ENCODE data around the gene OR2T29. TPM values are rescaled to one million over a fixed set of nuclear protein-coding genes. Genes with fewer than 3 reads are reported as not detected.

OR2T29 gene
- total and polyA plus RNA-seq, 2 of the 8 experiments (the other 6 are each of a cell fraction or from before 2014, with no cell fraction given) = not detected

DNA sequence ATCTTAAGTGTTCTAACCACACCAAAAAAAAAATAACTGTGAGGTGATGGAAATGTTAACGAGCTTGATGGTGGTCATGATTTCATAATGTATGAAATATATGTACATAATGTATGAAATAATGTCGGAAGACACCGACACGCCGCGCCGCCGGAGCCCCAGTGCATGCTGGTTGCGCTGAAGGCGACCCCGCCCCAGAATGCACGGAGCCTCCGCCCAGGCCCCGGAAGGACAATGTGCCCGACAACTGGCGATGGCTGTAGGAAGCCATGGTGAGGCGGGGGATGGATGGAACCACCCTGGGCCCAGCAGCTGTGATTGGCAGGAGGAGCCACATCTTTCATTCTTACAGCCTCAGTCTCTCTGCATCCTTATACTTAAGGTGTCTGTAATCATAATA, 27.5 kb upstream of the OR2T29 start:
- Histone ChIP-seq H3K9me3 (ENCODE audit: insufficient read depth in 2 of 2, low read depth in 1 of 2, low read length in 1 of 2) (peaks cover 43 to 65% of the 10 kb centered on the region in 2 experiments), H3K9ac (replicated peaks in 1 of 4; ENCODE audit: extremely low read depth in 1 of 4, low read depth in 3 of 4, low read length in 3 of 4) (no peak overlapping the region), H3K23ac (ENCODE audit: insufficient read length) (no peak overlapping the region), H2BK20ac (ENCODE audit: low read length) (no peak overlapping the region), H2BK120ac (replicated peaks; ENCODE audit: low read depth, low read length) (no peak overlapping the region), H4K91ac (replicated peaks; ENCODE audit: insufficient read length, low read length) (no peak overlapping the region), H2BK15ac (ENCODE audit: low read length) (no peak overlapping the region), H2BK12ac (ENCODE audit: low read depth, low read length) (no peak overlapping the region), H3K27me3 (replicated peaks in 1 of 4; ENCODE audit: control insufficient read depth in 3 of 4, extremely low read depth in 1 of 4, insufficient read depth in 3 of 4, low read length in 3 of 4) (no peaks in the 10 kb centered on the region), H3K18ac (ENCODE audit: extremely low read depth, low read length) (no peak overlapping the region), H3K4me1 (replicated peaks in 1 of 4; ENCODE audit: control insufficient read depth in 3 of 4, insufficient read depth in 4 of 4, low read length in 3 of 4) (no peaks in the 10 kb centered on the region), H3K14ac (ENCODE audit: insufficient read length) (no peak overlapping the region), H3K4me2 (ENCODE audit: insufficient read depth in 1 of 2, low read depth in 2 of 2, low read length in 2 of 2) (no peak overlapping the region), H4K5ac (ENCODE audit: insufficient read length, low read depth, low read length) (no peak overlapping the region), H3K56ac (replicated peaks; ENCODE audit: insufficient read length, low read depth, low read length) (no peak overlapping the region), H4K20me1 (replicated peaks in 1 of 2; ENCODE audit: control insufficient read depth in 1 of 2, insufficient read depth in 2 of 2, low read length in 2 of 2) (no peaks in the 10 kb centered on the region), H3K23me2 (ENCODE audit: low read depth, low read length) (no peaks in the 10 kb centered on the region), H3K36me3 (ENCODE audit: control insufficient read depth in 2 of 4, insufficient read depth in 4 of 4, low read length in 3 of 4) (no peaks in the 10 kb centered on the region), H3K4ac (replicated peaks; ENCODE audit: insufficient read length, low read depth, low read length) (no peak overlapping the region), H3K4me3 (ENCODE audit: extremely low read depth in 1 of 4, insufficient read depth in 2 of 4, low read depth in 3 of 4, low read length in 4 of 4) (no peak overlapping the region), H4K8ac (ENCODE audit: extremely low read depth, insufficient read depth, low read length) (no peak overlapping the region), H2AFZ (ENCODE audit: low read length) (no peak overlapping the region), H2BK5ac (ENCODE audit: low read depth, low read length) (no peak overlapping the region), H3K79me1 (ENCODE audit: low read depth, low read length) (no peaks in the 10 kb centered on the region), H3K27ac (ENCODE audit: low read depth, low read length) (no peak overlapping the region), H3K79me2 (ENCODE audit: control insufficient read depth in 1 of 2, insufficient read depth in 2 of 2, low read length in 2 of 2) (no peaks in the 10 kb centered on the region), H2AK5ac (ENCODE audit: low read depth, low read length) (no peak overlapping the region)
- 90% methylated on average over 17 of the region's 17 CpGs; no CpG with 5 or more reads in 1 of the 2 experiments for WGBS, 2 experiments (ENCODE audit: extremely low coverage in 1 of 2, insufficient coverage in 1 of 2, insufficient read length in 1 of 2, insufficient replicate concordance in 2 of 2, low coverage in 1 of 2, low lambda C conversion rate in 2 of 2, missing lambda C conversion rate in 1 of 2)
- POLR2A ChIA-PET (ENCODE audit: partially characterized antibody) = no interaction called here
- DNase-seq (ENCODE audit: low read depth in 1 of 2, low spot score in 2 of 2) (no peak), FAIRE-seq (no peak)
- CTCF ChIA-PET (ENCODE audit: partially characterized antibody) = no interaction called here
- TF ChIP-seq SRF (IDR thresholded peaks at IDR 0.05; ENCODE audit: low read depth, low read length) = no peak
- no peak for TF ChIP-seq SIN3A (conservative IDR thresholded peaks at IDR 0.05 in 1 of 2, IDR thresholded peaks at IDR 0.05 in 1 of 2; ENCODE audit: low read depth in 1 of 2, low read length in 2 of 2)
- TF ChIP-seq GTF2F1 (IDR thresholded peaks at IDR 0.05; ENCODE audit: borderline replicate concordance, low read depth, low read length) = no peak
- TF ChIP-seq TEAD4 (IDR thresholded peaks at IDR 0.05; ENCODE audit: low read depth, low read length) = no peak
- TF ChIP-seq, protein P1, sequence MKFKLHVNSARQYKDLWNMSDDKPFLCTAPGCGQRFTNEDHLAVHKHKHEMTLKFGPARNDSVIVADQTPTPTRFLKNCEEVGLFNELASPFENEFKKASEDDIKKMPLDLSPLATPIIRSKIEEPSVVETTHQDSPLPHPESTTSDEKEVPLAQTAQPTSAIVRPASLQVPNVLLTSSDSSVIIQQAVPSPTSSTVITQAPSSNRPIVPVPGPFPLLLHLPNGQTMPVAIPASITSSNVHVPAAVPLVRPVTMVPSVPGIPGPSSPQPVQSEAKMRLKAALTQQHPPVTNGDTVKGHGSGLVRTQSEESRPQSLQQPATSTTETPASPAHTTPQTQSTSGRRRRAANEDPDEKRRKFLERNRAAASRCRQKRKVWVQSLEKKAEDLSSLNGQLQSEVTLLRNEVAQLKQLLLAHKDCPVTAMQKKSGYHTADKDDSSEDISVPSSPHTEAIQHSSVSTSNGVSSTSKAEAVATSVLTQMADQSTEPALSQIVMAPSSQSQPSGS (IDR thresholded peaks at IDR 0.05; ENCODE audit: low read length) = no peak
- no peak for TF ChIP-seq POU5F1 (IDR thresholded peaks at IDR 0.05; ENCODE audit: low read depth, low read length)
- TF ChIP-seq SP4 (IDR thresholded peaks at IDR 0.05; ENCODE audit: low read length) = no peak
- no peak for TF ChIP-seq NRF1 (IDR thresholded peaks at IDR 0.05; ENCODE audit: low read depth, low read length)
- TF ChIP-seq ZNF274 (IDR thresholded peaks at IDR 0.05; ENCODE audit: borderline replicate concordance, extremely low read depth, low read length) = no peak
- TF ChIP-seq CHD1 (IDR thresholded peaks at IDR 0.05; ENCODE audit: low read depth, low read length) = no peak
- no peak for TF ChIP-seq BACH1 (IDR thresholded peaks at IDR 0.05; ENCODE audit: low read length)
- no peak for TF ChIP-seq RBBP5 (IDR thresholded peaks at IDR 0.05; ENCODE audit: borderline replicate concordance, low read depth, low read length)
- TF ChIP-seq KDM1A (IDR thresholded peaks at IDR 0.05; ENCODE audit: borderline replicate concordance, low read length) = no peak
